ENCODE results near the gene MTMR4.

The MTMR4 gene

GRCh38 chr17:58528443-58528842 is 14.0 kb upstream of the MTMR4 start:
- in situ Hi-C loops (cut with HindIII; ENCODE audit: low sequenced_read_pairs) = no loop called here
- TF ChIP-seq CTCF (IDR thresholded peaks at IDR 0.05; ENCODE audit: low read depth, low read length, missing control alignments) = no peak
- no peak overlapping the region for H3K4me3 ChIP-seq (ENCODE audit: low read depth, low read length)
- no peak for DNase-seq (ENCODE audit: low read depth)

- in situ Hi-C loops (cut with HindIII; ENCODE audit: low sequenced_read_pairs) = no loop called here
- DNase-seq (ENCODE audit: low read depth) = peak; percentile 63
- no peak overlapping the region for H3K4me3 ChIP-seq (ENCODE audit: low read depth, low read length)
- TF ChIP-seq CTCF (IDR thresholded peaks at IDR 0.05; ENCODE audit: low read depth, low read length, missing control alignments) = no peak
Measured at GRCh38 chr17:58527949-58528348, 13.5 kb upstream of the MTMR4 start.

GRCh38 chr17:58527306-58527705 is 12.9 kb upstream of the MTMR4 start:
- TF ChIP-seq CTCF (IDR thresholded peaks at IDR 0.05; ENCODE audit: low read depth, low read length, missing control alignments) = peak; percentile 10
- DNase-seq (ENCODE audit: low read depth) = no peak
- H3K4me3 ChIP-seq (ENCODE audit: low read depth, low read length) = no peak overlapping the region
- in situ Hi-C loops (cut with HindIII; ENCODE audit: low sequenced_read_pairs) = no loop called here

GRCh38 chr17:58525239-58525638 is 10.8 kb upstream of the MTMR4 start:
- peak; percentile 87 for DNase-seq (ENCODE audit: low read depth)
- in situ Hi-C loops (cut with HindIII; ENCODE audit: low sequenced_read_pairs) = no loop called here
- H3K4me3 ChIP-seq (ENCODE audit: low read depth, low read length) = no peak overlapping the region
- TF ChIP-seq CTCF (IDR thresholded peaks at IDR 0.05; ENCODE audit: low read depth, low read length, missing control alignments) = no peak

GRCh38 chr17:58521680-58522079 is 7.2 kb upstream of the MTMR4 start:
- TF ChIP-seq CTCF (IDR thresholded peaks at IDR 0.05; ENCODE audit: low read depth, low read length, missing control alignments) = no peak
- in situ Hi-C loops (cut with HindIII; ENCODE audit: low sequenced_read_pairs) = no loop called here
- no peak overlapping the region for H3K4me3 ChIP-seq (ENCODE audit: low read depth, low read length)
- no peak for DNase-seq (ENCODE audit: low read depth)

- no peak for DNase-seq (ENCODE audit: low read depth)
- TF ChIP-seq CTCF (IDR thresholded peaks at IDR 0.05; ENCODE audit: low read depth, low read length, missing control alignments) = peak; percentile 63
- H3K4me3 ChIP-seq (ENCODE audit: low read depth, low read length) = no peak overlapping the region
- in situ Hi-C loops (cut with HindIII; ENCODE audit: low sequenced_read_pairs) = no loop called here
Measured at GRCh38 chr17:58520843-58521430, 6.5 kb upstream of the MTMR4 start.
